22Rv1 (cell line): ENCODE data around the gene SIAH3.

ENCODE experiments used
- CTCF ChIP-seq: fragments of 450-650 bp; IDR thresholded peaks from 2 replicates; pipeline ENCODE4 v1.5.1; 2017; ENCODE audit warnings: mild to moderate bottlenecking
- ZFX ChIP-seq: fragments of 450-650 bp; IDR thresholded peaks from 2 replicates; pipeline ENCODE4 v1.6.1; 2017; ENCODE audit warnings: antibody characterized with exemption, borderline replicate concordance

GRCh38 chr13:45800485-45800884 is 51.1 kb downstream of the SIAH3 start:
- no peak for TF ChIP-seq CTCF
- TF ChIP-seq ZFX = no peak
